Measurements from ENCODE around the gene TCEAL3. TPM values are rescaled to one million over a fixed set of nuclear protein-coding genes. Genes with fewer than 3 reads are reported as not detected.

TCEAL3 gene
- polyA plus RNA-seq, 1 of the 3 experiments (the other 2 are of a cell fraction) = 26.7 TPM

Other genes with a start within 250 kb of the TCEAL3 start
- gene BEX3, start 231.4 kb upstream of the TCEAL3 start, polyA plus RNA-seq (2012; rRNA removed) = 292 and 392 TPM in 2 replicates
- 0.30 and 0.58 TPM in 2 replicates for gene RAB40A, start 88.5 kb upstream of the TCEAL3 start, polyA plus RNA-seq (2012; rRNA removed)
- gene TCEAL4, start 22.4 kb upstream of the TCEAL3 start, polyA plus RNA-seq (2012; rRNA removed) = 39.1 and 40.9 TPM in 2 replicates
- 22.1 and 27.9 TPM in 2 replicates for gene TCEAL1, start 21.0 kb downstream of the TCEAL3 start, polyA plus RNA-seq (2012; rRNA removed)
- 221 and 363 TPM in 2 replicates for gene MORF4L2, start 78.7 kb downstream of the TCEAL3 start, polyA plus RNA-seq (2012; rRNA removed)
- 0.11 TPM in 1 of 2 replicates, not detected in the other for gene TMEM31, start 102.9 kb downstream of the TCEAL3 start, polyA plus RNA-seq (2012; rRNA removed)
- gene PLP1, start 168.9 kb downstream of the TCEAL3 start, polyA plus RNA-seq (2012; rRNA removed) = 0.49 and 0.90 TPM in 2 replicates
- gene RAB9B, start 224.3 kb downstream of the TCEAL3 start, polyA plus RNA-seq (2012; rRNA removed) = 0.64 and 0.96 TPM in 2 replicates